Stimulated activated CD4-positive, alpha-beta T cell treated with anti-CD3 and anti-CD28 coated beads, Interleukin-15, amount 100 ng/mL, for 1 hour (primary cell): ENCODE results near the gene DUSP1.

Experiments
- DNase-seq, 2 donors: peaks; one replicate each; pipeline ENCODE4 v3.0.0-alpha.2; 2020; ENCODE audit warnings: low read depth in 1 of 2, low spot score in 1 of 2

DUSP1 gene

DNA sequence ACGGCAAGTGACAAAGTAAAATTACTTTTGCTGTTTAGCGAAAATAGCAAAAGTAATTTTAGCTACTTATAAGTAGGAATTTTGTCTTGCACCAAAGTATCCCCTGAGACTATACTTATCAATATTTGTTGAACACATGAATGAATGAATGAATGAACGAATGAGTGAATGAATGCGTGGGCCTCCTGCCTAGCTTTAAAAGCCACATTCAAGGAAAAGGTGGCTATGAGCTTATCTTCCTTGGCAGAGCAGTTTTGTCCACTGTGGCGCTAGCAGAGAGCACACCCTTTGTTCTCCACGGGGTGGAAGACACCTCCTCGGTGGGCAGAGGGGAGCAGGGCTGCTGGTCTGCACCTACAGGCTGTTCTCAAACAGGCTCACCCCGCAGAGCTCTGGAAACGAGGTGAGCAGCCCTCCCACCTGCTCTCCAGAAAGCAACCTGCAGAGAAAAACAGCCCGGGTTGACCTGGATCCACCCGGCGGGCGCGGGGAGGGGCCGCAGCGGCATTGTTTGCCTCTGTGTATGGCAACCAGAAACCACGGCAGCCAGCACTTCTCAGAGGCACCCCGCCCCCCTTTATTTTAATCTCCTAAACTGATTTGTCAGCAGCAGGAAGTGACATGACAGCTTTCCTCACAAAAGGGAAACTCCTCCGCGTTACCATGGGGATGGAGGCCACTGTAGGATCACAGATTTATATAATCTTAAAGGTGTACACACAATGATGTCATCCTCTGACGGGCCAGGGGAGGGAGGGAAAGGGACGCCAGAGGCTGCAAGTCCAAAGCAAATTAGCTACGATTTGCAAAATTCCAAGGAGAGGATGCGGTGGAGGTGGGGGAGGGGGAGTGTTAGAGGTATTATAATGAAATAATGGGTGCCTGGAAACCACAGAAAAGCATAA lies 5.9 kb downstream of the DUSP1 start:
- DNase-seq, result peak; percentile 69 to 84

DNA sequence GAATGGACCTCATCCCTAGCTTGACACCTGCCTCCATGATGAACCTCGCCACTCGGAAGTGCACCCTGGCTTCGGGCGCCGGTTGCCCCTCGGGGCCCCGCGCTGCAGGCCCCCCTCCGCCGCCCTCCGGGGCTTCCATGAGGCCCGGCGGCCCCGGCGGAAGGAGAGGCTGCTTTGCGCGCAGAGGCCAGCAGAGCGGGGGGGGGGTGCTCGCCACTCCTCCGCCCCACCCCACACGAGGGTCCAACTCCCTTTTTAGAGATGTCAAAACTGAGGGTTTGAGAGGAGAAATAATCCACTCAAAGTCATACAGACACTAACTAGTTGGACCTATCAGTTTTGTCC lies 7.9 kb downstream of the DUSP1 start:
- DNase-seq, result no peak

DNA sequence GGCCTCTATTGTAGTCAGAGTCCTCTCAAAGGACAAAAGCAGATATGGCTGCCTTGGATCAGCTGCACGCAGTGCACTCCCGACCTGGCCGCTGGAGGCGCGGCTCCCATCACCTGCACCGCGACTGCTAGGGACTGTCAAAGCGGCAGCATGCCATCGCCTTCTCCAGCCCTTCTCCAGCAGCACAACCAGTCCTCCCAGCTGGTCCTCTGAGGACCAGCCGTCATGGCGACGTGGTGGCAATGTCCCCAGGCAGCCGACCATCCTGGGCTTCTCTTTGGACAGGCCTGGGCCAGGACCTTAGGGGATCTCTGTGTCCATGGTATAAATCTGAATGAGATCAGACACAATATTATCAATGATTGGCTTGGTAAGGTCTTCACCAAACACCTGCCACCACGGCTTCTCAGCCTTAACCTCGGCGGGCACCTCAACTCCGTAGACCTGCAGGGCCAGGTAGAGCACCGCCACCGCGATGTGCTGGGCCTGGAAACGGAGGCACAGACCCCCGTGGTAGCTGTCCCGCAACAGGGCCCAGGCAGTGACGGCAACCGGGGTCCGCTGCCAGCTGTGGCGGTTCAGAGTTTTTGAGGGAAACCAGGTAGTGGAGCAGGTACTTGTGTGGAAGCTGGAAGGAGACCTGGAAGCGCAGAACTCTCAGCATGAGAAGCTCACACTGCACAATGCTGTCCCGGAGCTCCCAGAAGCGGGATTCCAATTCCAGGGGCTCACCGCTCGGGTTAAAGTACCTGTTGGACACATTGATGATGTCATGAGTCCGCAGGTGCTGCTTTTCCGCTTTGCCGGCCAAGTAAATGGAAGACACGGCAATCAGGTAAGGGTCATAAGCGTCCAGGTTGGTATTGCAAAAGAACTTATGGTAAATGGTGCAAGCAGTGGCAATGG lies 8.5 kb downstream of the DUSP1 start:
- no peak for DNase-seq

DNA sequence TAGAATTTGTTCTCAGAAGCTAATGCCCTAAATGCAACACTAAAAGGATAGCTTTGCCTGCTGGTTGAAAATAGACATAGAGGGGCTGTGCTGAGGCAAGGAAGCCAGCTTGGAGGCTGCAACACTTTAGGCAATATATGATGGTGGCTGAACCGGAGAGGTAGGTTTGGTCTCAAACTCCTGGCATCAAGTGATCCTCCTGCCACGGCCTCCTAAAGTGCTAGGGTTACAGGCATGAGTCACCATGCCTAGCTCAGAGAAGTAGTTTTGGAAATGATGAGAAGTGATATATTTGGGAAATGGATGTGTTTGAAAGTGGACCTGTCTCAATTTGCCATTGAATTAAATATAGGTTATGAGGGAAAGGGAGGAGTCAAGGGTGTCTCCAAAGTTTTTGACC lies 10.0 kb downstream of the DUSP1 start:
- DNase-seq, result no peak

DNA sequence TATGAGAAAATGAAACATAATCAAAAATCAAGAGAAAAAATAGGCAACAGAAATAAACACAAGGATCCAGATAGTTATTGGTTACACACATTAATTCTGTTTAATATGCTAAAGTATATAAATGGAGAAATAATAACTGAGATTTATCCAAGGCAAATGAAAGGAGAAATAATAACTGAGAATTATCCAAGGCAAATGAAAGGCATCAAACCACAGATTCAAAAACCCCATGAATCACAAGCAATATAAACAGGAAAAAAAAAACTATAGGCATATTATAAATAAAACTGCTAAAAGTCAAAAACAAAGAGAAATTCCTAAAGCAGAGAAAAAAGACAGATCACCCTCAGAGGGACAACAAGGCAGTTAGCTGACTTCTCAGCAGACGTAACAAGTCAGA lies 10.9 kb downstream of the DUSP1 start:
- no peak for DNase-seq

DNA sequence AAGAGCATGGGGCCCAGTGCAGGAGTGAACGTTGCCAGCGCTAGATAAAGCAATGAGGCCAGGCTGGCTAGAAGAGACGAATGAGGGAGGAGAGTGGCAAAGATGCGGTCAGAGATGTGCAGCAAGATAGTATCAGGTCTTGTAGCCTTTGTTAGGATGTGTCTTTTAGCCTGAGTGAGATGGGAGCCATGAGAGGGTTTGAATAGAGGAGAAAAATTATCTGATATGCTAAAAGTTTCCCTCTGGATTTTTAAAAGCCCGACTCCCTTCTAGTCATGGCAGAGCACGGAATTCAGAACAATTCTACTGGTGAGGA lies 12.2 kb downstream of the DUSP1 start:
- DNase-seq, result no peak

DNA sequence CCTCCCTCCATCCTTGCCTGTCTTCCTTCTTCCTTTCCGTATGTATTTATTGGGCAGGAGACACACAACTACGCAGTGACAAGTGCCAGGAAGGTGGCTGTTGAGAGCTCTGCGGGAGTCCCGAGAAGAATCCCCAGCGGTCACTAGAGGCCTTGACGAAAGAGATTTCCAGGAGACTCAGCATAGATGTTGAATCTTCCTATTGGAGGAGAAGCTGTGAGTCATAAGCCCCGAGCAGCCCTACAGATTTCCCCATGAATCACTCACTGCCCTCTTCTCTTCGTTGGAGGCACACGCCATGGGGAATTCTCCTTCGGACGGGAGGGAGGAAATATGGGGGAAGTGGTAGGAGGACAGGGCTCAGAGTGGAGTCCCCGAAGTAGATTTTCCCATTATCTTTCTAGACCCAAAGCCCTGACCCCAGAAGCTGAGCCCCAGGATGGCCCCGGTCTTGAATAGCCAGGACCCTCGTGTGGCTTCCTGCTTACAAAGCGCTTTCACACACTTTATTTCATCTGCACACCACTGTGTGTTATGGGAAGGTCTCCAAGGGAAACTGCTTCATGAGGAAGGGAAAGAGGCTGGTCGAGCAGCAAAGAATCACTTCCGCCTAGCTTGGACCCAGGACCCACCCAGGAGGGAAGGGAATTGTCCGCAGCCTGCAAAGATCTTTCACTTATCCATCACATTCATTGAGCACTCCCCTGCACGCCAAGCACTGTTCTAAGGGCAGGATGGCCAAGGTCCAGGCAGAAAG lies 12.7 kb downstream of the DUSP1 start:
- DNase-seq, result no peak

DNA sequence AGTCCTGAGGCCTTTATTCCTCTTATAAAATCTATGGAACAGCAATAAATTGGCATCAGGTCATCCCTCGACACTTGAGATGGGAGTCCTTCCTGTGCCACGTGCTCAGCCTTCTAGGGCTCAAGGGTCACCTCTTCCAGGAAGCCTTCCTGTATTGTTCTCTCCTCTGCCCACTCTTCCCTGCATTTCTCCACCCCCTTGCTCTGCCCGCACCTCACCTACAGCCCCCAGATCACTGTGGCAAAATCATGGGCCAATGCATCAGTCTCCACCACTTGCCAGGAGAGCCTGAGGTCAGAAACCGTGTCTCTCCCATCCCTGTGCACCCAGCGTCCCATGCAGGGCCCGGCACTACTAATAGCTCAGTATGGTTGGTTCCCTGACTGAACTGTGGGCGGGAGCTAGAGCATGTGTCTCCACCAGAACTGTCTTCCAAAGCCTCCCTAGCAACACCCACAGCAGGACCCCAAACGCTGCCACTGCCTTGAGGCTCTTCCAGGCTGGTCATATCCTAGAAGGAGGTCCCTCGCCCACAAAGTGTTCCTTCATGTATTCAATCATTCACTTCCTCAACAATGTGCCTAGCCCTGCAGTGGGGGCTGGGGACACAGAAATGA lies 13.5 kb downstream of the DUSP1 start:
- DNase-seq, result no peak

DNA sequence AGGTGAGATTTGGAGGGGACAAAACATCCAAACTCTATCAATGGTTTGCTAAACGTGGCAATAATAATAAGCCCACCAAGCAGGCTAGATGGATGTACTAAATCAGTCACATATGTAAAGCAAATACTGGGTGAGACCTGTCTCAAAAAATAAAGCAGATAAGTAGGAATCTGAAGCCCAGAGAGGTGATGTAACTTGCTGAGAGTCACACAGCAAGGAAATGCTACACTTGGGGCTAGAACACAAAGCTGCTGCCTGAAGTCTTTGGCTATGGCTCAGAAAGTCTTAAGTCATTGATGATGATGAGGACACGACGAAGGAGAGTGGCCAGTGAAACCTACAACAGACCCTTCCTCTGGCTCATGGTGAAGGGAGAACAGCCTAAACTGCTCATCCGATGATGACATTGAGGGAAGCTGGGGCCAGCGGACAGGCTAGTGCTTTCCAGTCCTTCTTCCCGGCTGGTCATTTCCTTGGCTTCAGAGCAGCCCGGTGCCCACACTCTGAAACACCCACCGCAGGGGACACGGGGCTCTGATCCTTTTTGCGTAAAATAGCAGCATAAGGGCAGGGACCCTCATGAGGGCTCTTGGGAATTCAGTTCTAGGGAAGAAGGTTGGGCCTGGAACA lies 14.1 kb downstream of the DUSP1 start:
- no peak for DNase-seq

DNA sequence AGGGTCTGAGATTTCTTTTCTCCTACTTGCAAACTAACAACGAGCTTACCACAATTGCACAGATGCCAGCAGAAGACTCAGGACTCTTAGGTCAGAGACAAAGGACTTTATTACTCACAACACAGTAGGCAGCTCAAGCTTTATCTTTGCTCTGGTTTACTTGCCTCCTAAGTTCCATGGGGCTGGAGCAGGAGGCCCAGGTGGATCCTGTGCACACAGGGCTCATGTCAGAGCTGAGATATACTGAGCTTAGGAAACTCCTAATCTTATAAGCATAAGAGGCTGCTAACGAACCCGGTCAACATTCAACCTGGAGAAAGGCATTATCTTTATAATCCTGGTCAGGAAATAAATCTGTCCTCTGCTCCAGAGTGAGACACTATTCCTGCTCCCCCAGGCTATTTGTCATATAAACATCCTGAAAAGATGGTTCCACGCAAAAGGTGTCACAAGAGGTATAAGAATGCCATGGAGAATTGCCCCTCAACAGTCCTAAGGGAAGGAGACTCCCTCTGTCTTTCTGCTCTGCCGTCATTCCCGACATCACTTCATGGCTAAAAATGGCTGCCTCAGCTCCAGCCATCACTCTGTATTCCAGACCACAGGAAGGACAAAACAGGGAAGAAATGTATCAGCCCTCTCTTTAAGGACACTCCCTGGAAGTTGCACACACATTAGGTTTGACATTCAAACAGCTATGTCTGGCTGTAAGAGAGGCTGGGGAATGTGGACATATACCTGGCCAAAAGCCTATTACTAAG lies 16.2 kb downstream of the DUSP1 start:
- DNase-seq, result no peak

DNA sequence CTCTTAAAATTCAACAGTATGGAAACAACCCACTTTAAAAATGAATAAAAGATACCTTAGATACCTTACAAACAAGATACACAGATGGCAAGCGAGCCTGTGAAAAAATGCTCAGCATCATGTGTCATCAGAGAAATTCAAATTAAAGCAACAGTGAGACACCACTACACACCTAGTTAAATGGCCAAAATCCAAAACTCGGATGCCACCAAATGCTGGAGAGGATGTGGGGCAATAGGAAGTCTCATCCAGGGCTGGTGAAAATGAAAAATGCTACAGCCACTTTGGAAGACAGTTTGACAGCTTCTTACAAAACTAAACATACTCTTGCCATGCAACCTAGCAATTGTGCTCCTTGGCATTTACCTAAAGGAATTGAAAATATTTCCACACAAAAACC lies 17.9 kb downstream of the DUSP1 start:
- no peak for DNase-seq

DNA sequence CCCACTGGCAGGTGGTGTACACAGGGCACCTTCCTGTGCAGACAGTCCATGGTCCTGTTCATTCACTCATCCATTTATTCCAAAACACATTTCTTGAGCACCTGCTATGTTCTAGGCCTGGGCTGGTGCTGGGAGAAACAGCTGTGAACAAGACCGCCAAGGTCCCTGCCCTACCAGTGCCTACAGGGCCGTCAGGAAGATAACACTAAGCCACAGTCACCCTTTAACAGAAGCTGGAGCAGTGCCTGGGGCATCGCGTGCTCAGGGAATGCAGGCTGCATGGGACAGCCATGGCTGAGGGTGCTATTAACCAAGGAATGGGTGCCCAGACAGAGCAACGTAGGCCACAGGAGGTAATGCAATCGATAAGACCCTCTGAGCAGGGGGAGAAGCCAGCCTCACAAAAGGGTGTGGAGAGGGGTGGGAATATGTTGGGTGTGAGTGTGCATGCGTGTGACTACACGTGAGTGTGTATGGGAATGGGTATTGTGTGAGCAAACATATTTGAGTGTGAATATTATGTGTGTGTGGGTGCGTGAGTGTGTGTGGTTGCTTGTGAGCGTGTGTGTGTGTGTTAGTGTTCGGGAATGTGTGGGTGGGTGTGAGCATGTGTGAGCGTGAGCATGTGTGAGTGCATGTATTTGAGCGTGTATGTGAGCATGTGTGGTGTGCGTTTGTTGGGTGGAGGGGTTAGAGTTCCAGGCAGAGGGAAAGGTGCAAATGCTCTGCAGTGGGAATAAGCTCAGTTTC lies 19.1 kb downstream of the DUSP1 start:
- DNase-seq, result no peak

DNA sequence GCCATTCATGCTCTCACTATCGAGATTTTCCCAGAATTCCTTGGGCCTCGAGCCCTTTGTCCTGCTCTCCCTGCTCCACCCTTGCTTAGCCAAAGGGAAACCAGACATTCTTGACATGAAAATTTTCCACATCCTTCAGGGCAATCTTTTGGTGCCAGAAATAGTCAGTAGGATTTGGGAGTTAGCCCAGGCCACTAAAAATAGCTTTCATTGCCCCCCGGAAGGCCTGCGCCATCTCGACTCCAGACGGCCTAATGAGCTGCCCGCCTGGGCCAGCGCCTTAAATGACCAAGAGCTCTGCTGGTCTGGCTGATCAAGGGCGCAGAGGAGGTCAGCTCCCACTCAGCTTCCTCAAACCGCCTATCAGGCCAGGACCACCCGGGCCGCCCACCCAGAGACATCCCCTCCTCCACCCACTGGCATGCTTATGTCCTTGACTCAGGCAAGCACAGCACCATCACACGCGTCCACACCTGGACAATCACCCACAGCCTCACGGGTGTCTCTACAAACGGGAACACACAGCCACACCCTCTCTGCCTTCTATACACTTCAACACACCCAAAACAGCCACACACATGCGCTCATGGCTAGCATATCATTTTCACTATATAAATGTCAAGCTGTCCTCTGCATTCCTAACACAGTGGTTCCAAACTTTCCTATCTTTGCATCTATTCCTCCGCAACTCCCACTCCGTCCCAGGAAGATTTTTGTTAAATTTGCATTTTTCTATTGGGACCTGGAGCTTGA lies 20.9 kb downstream of the DUSP1 start:
- no peak for DNase-seq

DNA sequence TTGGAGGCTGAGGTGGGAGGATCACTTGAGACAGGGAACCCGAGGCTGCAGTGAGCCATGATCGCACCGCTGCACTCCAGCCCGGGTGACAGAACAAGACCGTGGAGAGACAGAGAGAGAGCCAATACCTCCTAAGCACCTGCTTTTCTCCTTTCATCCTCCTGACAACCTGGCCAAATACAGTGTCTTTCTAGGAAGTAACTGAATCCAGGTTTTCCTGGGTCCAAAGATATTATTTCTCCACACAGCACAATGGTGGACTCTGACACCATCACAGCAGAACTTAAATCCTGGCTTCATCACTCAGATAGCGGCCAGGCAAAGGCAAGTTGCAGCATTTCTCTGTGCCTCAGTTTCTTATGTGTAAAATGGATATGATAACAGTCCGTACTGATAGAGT lies 21.9 kb downstream of the DUSP1 start:
- DNase-seq, result no peak

DNA sequence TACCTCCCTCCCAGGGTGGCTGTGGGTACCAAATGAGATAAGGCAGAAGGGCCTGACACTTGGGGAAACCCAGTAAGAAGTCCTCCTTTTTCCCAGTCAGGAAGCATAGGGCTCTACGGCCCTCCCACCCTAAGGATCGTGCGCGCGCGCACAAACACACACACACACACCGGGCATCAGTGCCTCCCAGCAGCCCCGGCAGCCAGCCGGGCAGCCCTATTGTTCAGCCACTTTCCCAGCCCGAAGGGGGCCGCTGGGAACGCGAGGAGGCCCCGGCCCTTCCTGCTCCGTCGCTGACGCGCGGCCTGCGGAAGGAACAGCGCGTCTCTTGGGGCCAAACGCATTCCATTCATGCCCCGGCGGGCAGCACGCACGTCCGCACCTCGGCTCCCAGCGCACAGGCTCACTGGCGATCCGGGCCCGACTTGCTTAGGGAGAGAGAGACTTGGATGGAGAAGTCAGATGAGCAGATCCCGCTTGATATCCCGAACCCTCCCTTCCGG lies 22.6 kb downstream of the DUSP1 start:
- DNase-seq, result no peak

DNA sequence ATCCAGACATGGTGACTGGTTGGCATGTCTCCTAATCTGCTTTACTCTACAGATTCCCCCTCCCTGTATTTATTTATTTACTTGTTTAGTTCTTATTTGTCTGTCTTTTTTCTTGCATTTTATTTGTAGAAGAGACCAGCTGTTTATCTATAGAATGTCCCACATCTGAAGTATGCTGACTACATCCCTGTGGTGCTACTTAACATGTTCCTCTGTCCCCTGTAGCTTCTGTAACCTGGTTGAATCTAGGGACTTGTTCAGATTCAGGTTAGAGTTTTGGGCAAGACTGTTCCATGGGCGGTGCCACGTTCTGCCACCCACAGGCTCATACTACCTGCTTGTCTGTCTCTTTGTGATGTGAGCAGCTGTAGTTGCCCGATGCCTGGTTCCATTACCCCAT lies 23.5 kb downstream of the DUSP1 start:
- no peak for DNase-seq

DNA sequence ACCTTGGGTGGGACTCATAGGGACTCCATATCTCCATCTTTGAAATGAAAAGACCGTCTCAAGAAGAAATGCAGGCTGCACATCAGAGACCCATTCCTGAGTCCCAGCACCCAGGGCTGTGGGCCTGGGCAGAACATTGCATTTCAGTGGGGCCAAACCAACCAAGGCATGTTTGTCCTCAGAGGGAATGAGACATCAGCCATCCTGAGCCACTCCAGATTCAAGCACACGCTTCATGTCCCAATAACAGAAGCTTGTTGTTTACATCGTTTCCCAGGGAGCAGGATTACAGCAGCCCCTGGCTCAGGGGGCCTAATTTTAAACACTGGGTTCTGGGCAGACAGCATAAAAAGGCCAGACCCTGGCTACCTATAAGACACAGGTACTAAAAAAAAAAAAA lies 24.3 kb downstream of the DUSP1 start:
- no peak for DNase-seq

DNA sequence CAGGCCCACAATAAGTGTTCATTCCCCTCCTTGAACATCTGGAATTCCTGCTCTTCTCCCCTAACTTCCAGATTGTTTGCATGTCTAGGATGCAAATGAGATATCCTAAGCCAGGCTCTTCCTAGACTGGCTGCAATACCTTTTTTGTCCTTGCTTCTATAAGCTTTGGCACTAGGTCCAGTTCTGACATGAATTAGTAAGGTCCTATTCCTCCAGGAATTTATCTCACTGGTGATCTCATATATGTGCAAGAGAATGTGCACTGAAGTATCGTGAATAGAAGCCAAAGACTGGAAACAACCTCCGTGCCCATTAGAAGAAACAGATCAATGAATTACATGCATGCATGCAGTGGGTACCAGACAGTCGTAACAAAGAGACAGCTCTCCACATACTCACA lies 25.2 kb downstream of the DUSP1 start:
- no peak for DNase-seq

DNA sequence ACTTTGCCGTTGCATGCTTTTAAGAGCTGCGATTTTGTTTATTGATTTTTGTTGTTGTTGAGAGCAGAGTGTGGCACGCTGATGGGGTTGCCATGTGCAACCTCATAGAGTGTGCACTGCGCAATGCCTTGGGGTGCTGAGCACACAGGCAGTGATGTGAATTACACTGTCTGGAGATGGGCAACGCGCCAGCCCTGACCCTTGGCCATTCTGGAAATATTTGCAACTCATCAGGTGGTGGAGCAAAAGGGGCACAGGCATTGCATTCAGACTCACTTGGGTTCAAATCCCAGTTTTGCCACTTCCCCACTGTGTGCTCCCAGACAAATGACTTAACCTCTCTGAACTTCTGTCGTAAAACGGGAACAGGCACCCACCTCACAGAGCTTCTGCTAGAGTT lies 25.6 kb downstream of the DUSP1 start:
- no peak for DNase-seq
